GM21367 (cell line): ENCODE measurements around the gene ASB7.
"Not testable (repeated sequence)": the region's sequence is repeated elsewhere in the genome, so short reads cannot be mapped to it uniquely, and the experiment has no call there.

ENCODE experiments used
- ATAC-seq: cut with Tn5 transposase; IDR thresholded peaks from one replicate; pipeline ENCODE4 v1.9.1; 2021; ENCODE audit not compliant: unreplicated experiment

Gene ASB7

GRCh38 chr15:100648951-100649350, 46.6 kb downstream of the ASB7 start:
- no peak for ATAC-seq

DNA sequence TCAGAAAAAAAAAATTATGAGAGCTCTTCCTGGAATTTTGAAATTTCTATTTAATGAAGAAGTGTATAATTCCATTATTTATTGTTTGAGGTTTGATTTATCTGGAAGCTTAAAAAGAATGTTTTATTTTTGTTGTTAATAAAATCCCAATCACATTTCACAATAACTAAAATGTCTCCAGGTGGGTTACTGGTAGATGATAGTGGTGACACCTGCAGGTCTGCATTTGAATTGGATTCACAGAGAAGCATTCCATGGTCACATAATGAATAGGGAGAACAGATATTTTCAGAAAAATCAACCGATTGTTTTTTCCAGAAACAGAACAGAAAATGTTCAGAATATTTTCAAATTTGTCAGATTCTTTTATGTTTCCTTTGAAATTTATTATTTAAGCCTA, 48.3 kb downstream of the ASB7 start:
- no peak for ATAC-seq

DNA sequence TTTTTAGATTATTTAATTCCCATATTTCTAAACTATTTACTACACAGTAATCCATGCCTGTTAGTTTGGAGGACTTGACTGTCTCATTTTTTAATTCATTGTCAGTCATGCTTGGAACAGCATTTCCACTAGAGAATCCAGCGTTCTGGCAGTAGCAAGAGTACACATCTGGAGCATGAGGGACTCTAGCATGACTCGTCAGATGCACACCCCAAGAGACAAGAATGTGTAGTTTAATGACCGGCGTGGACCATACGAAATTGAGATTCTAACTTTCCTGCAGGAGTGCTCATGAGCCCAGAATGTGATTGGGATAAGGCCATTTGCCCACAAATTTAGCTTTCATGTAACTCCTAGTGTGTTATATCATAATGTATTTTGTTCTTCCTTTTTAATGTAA, 48.9 kb downstream of the ASB7 start:
- no peak for ATAC-seq

DNA sequence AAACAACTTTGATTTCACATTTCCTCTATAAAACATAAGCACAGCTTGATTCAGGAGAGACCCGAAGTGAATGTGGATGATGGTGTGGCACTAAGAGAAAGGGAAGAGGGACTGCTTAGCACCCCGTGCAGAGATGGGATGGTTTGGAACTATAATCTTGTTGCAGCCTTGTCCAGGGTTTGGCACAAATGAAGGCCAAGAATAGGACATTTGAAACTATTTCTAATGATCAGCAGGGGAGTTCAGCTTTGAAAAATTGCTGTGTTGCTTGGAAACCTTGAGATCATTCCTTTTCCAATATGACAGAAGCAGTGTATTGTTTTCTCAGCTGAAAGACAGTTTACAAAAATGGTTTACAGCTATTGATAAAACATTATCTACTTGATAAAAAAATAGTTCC, 49.7 kb downstream of the ASB7 start:
- no peak for ATAC-seq

DNA sequence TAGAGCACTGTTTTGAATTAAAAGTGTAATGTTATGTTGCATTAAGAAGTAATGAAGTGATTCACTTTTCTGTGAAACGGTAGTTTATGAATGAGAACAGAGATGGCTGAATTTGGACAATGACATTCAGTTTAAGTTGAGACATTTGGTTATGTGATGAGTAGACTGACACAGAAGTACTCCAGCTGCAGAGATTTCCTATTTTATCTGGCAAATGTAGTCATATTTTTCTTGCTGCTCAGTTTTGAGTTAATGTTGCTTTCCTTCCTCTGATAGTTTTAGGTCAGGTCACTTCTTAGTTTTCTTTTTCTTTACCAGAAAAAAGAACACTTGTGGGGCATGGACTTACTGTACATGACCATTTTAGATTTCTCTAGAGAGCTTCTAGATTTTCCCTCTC, 51.2 kb downstream of the ASB7 start:
- ATAC-seq, result no peak

- ATAC-seq, result no peak
Measured at GRCh38 chr15:100658895-100659294, 56.5 kb downstream of the ASB7 start.

GRCh38 chr15:100661156-100661555, 58.8 kb downstream of the ASB7 start:
- ATAC-seq, result no peak

GRCh38 chr15:100663086-100663914, 60.9 kb downstream of the ASB7 start:
- ATAC-seq, result no peak

DNA sequence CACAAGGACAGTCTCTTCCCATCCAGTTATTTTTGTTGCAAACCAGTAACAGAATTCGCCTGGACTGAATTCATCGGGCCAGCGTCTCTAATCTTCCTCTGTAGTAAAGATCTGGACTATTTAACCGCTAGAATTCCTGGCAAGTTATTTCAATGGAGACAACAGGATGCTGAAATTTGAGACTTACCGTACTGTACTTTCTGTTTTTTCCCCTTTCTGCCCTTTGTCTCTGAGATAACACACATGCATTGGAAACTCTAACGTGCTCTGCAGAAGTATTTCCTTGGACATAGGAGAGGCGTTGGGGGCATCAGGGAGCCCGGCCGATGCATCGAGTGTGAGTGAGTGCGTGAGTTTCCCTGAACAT, 61.5 kb downstream of the ASB7 start:
- ATAC-seq, result no peak

DNA sequence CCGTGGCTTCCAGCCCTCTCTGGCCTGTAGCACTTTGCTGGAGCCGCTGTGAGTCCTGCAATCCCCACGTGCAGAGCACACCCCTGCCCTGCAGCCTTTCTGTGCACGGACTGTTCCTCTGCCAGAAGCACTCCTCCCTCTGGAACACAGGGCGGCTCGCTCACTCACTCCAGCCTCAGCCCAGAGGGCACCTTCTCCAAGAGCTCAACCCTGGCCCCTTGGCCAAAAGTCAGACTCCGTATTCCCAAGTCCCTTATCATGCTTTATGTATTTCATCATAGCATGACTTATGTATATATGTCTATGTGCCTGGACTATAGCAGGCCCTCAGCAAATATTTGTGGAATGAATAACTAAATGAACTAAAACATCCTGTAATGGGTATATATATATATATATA, 63.2 kb downstream of the ASB7 start:
- ATAC-seq, result no peak

- no peak for ATAC-seq
Measured at GRCh38 chr15:100667405-100668347, 65.3 kb downstream of the ASB7 start.

DNA sequence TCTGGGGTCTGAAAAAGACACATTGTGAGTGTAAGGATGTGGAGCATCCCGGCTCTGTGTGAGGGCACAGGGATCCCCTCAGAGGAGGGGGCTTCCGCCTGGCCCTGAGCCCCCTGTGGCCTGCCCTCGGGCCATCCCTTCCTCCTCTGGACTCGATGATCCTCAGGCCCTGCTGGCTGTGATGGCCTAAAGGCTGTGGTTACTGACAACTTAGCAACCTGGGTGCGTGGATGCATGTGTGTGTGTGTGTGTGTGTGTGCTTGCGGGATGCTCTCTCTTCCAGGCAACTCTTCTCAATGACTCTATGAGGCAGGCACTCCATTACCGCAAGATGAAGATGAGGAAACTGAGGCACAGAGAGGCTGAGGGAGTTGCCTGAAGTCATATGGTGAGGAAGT, 66.0 kb downstream of the ASB7 start:
- no peak for ATAC-seq

- no peak for ATAC-seq
Measured at GRCh38 chr15:100669260-100669659, 66.9 kb downstream of the ASB7 start.

DNA sequence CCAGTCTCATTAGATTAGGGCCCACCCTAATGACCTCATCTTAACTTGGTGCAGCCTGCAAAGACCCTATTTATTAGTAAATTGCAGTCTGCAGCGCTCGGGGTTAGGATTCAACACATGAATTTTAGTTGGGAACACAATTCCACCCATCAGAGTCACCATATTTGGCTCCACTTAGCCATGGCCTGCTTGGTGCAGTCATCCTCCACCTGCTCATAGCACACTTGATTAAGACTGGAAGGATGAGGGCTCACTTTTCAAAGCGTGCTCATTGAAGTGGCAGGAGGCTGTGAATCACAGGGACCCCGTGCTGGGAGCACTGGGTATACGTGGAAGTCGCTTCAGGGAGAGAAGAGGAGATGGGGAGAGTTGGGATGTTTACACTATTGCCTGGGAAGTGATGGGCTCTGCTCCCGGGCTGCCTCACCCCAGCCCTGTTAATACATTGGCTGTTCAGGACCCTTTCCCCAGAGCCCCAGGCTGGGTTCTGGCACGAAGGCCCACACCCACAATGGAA, 68.2 kb downstream of the ASB7 start:
- no peak for ATAC-seq

GRCh38 chr15:100671124-100671680, 68.8 kb downstream of the ASB7 start:
- ATAC-seq, result no peak

- ATAC-seq, result no peak
Measured at GRCh38 chr15:100671858-100672543, 69.6 kb downstream of the ASB7 start.

GRCh38 chr15:100672959-100673358, 70.6 kb downstream of the ASB7 start:
- ATAC-seq, result no peak

DNA sequence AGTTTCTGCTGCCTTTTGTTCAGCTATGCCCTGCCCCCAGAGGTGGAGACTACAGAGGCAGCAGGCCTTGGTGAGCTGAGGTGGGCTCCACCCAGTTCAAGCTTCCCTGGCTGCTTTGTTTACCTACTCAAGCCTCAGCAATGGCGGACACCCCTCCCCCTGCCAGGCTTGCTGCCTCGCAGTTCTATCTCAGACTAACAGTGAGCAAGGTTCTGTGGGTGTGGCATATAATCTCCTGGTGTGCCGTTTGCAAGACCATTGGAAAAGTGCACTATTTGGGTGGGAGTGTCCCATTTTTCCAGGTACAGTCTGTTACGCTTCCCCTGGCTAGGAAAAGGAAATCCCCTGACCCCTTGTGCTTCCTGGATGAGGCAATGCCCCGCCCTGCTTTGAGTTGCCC, 76.8 kb downstream of the ASB7 start:
- not testable (repeated sequence) for ATAC-seq

- ATAC-seq, result no peak
Measured at GRCh38 chr15:100680726-100681125, 78.3 kb downstream of the ASB7 start.

GRCh38 chr15:100681335-100681746, 79.0 kb downstream of the ASB7 start:
- ATAC-seq, result no peak

GRCh38 chr15:100682468-100682867, 80.1 kb downstream of the ASB7 start:
- no peak for ATAC-seq
